Common myeloid progenitor, CD34-positive (primary cell): ENCODE measurements around the gene FSD1.
A peak's percentile ranks its signal among the peaks of the same experiment; 100 is the strongest.

Experiments
- CTCF ChIA-PET: fragments of 350-600 bp; sonication (Branson Sonifier 250); formaldehyde crosslinking; loops from one replicate; lab custom pipeline; 2021; ENCODE audit warnings: antibody characterized with exemption; lab: Charles Lee
- POLR2A ChIA-PET: fragments of 350-600 bp; sonication (Branson Sonifier 250); formaldehyde crosslinking; loops from one replicate; lab custom pipeline; 2021; ENCODE audit warnings: antibody characterized with exemption; lab: Charles Lee
- DNase-seq, 3 donors: peaks; one replicate each; pipeline versions ENCODE4 v3.0.0 to v3.0.0-alpha.2; 2013
- H3K27ac ChIP-seq, 2 experiments: 1 replicate in 1 of 2; 2 replicates in 1 of 2; pipeline ENCODE4 v1.7.0; 2013; ENCODE audit warnings: inconsistent platforms in 2 of 2, low read length in 2 of 2, mild to moderate bottlenecking in 2 of 2, low read depth in 1 of 2, moderate library complexity in 1 of 2; ENCODE audit not compliant: severe bottlenecking in 2 of 2, insufficient read depth in 1 of 2, poor library complexity in 1 of 2
- H3K27me3 ChIP-seq, 5 experiments: replicated peaks in 2 of 5; 1 replicate in 3 of 5; 2 replicates in 2 of 5; pipeline versions ENCODE4 v1.6.1 to v1.7.0; 2013; ENCODE audit warnings: low read length in 4 of 5, mild to moderate bottlenecking in 2 of 5, moderate library complexity in 2 of 5, inconsistent platforms in 1 of 5; ENCODE audit not compliant: insufficient read depth in 5 of 5, control insufficient read depth in 4 of 5
- H3K36me3 ChIP-seq, 4 experiments: 1 replicate in 2 of 4; 2 replicates in 2 of 4; pipeline versions ENCODE4 v1.6.1 to v1.7.0; 2013; ENCODE audit warnings: low read length in 3 of 4, control low read depth in 1 of 4, mild to moderate bottlenecking in 1 of 4; ENCODE audit not compliant: control insufficient read depth in 4 of 4, insufficient read depth in 4 of 4
- H3K4me1 ChIP-seq, 4 experiments: 1 replicate in 3 of 4; 2 replicates in 1 of 4; pipeline versions ENCODE4 v1.6.1 to v1.7.1; 2013; ENCODE audit warnings: low read length in 3 of 4, mild to moderate bottlenecking in 3 of 4, control low read depth in 1 of 4, inconsistent platforms in 1 of 4, moderate library complexity in 1 of 4; ENCODE audit not compliant: control insufficient read depth in 4 of 4, insufficient read depth in 4 of 4; ENCODE audit errors: control extremely low read depth in 1 of 4
- H3K4me3 ChIP-seq, 7 experiments: 1 replicate in 4 of 7; 2 replicates in 3 of 7; pipeline versions ENCODE4 v1.5.1 to v1.7.0; 2013; ENCODE audit warnings: mild to moderate bottlenecking in 7 of 7, low read length in 6 of 7, moderate library complexity in 6 of 7, inconsistent platforms in 2 of 7, low read depth in 2 of 7, control low read depth in 1 of 7; ENCODE audit not compliant: insufficient read depth in 4 of 7, control insufficient read depth in 1 of 7; ENCODE audit errors: extremely low read depth in 1 of 7
- H3K9me3 ChIP-seq, 5 experiments: 1 replicate in 4 of 5; 2 replicates in 1 of 5; pipeline versions ENCODE4 v1.6.1 to v1.7.1; 2013; ENCODE audit warnings: low read length in 4 of 5, mild to moderate bottlenecking in 2 of 5, inconsistent platforms in 1 of 5, low read depth in 1 of 5, moderate library complexity in 1 of 5; ENCODE audit not compliant: control insufficient read depth in 4 of 5, insufficient read depth in 2 of 5; ENCODE audit errors: control extremely low read depth in 1 of 5
- WGBS: methylation state at CpG from one replicate; pipeline ENCODE4 v1.1.5; 2013; ENCODE audit not compliant: insufficient coverage; 5-methylcytosine and 5-hydroxymethylcytosine counted together

FSD1 gene

DNA sequence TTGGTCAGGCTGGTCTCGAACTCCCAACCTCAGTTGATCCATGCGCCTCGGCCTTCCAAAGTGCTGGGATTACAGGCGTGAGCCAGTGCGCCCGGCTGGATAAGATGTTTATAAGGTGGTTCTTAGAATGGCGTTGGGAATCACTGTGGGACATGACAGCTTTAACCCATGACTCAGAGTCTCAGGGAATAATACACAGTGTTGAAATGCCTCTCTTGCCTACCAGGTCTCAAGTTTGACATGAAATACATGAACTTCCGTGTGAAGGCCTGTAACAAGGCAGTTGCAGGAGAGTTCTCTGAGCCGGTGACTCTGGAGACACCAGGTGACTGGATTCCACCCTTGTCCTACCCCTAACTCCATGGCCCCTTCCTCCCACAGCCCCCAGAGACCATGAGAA is 12.6 kb downstream of the FSD1 start:
- CTCF ChIA-PET, result no interaction called here
- H3K4me3 ChIP-seq, result no peak overlapping the region
- H3K36me3 ChIP-seq, result no peaks in the 10 kb centered on the region
- H3K27ac ChIP-seq, result no peak overlapping the region
- peaks cover 0 to 6% (median 0%) of the 10 kb centered on the region in 5 experiments for H3K9me3 ChIP-seq
- H3K27me3 ChIP-seq, result no peaks in the 10 kb centered on the region
- no peak for DNase-seq
- POLR2A ChIA-PET, result no interaction called here
- 95% methylated on average over 6 of the region's 9 CpGs for WGBS
- H3K4me1 ChIP-seq, result peaks cover 0 to 6% (median 1%) of the 10 kb centered on the region in 4 experiments

DNA sequence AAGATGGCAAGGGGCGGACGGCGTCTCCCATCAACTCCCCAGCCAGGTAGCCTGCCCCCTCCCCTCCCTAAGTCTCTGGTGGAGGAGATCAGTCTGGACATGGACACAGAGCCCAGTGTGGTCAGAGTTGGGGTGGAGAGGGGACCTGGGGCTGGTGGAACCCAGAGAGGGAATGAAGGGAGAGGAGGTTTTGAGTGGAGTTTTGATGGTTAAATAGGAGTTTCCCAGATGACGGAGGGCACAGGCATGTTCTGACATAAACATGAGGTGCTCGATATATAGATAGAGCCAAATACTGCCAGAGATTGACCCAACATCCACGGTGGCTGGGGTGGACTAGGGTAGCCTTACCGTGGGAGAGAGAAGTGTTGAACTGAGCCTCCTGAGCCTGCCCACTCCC is 14.1 kb downstream of the FSD1 start:
- Histone ChIP-seq H3K36me3 (no peaks in the 10 kb centered on the region), H3K4me1 (peaks cover 0 to 6% (median 1%) of the 10 kb centered on the region in 4 experiments), H3K27ac (no peak overlapping the region), H3K9me3 (peaks cover 0 to 6% (median 0%) of the 10 kb centered on the region in 5 experiments), H3K27me3 (no peaks in the 10 kb centered on the region), H3K4me3 (no peak overlapping the region)
- ChIA-PET POLR2A (interaction anchor here (0.5 kb wide), 1 partner anchor 10 kb away, joined by 3 read pairs; no protein-coding TSS in a partner anchor), CTCF (interaction anchor here (2.2 to 4.6 kb wide), 2 partner anchors 12 to 34 kb away, joined by 13 to 18 read pairs; no protein-coding TSS in a partner anchor)
- WGBS, result 97% methylated on average over 5 of the region's 7 CpGs
- DNase-seq, result no peak

- POLR2A ChIA-PET, result interaction anchor here (0.5 kb wide), 1 partner anchor 10 kb away, joined by 3 read pairs; no protein-coding TSS in a partner anchor
- Histone ChIP-seq H3K27ac (no peak overlapping the region), H3K9me3 (peaks cover 0 to 6% (median 0%) of the 10 kb centered on the region in 5 experiments), H3K4me3 (no peak overlapping the region), H3K4me1 (peaks cover 0 to 6% (median 1%) of the 10 kb centered on the region in 4 experiments), H3K27me3 (no peaks in the 10 kb centered on the region), H3K36me3 (no peaks in the 10 kb centered on the region)
- DNase-seq, result peak in 2 of 3 donors; percentile 41 to 42
- CTCF ChIA-PET, result interaction anchor here (0.8 to 4.6 kb wide), 8 partner anchors 9 to 72 kb away, joined by 3 to 18 read pairs (median 4); partner anchors contain the start of gene YJU2
- 100% methylated on average over 2 of the region's 2 CpGs for WGBS
Measured at GRCh38 chr19:4319067-4319718, 14.8 kb downstream of the FSD1 start.

DNA sequence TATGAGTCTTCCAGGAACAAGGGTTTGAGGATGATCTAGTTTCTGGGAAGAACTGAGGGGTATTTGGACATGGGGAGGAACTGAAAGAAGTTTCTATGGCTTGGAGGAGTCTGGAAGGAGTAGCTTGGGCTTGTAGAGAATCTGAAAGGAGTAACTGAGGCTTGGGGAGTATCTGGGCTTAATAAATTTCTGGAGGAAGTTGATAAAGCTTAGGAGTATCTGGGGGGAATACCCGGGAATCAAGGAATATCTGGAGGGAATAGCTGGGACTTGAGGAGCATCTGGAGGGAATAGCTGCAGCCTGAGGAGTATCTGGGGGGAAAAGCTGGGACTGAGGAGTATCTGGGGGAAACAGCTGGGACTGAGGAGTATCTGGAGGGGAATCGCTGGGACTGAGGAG is 16.0 kb downstream of the FSD1 start:
- no peak for DNase-seq
- H3K4me3 ChIP-seq, result no peak overlapping the region
- H3K36me3 ChIP-seq, result no peaks in the 10 kb centered on the region
- ChIA-PET POLR2A (no interaction called here), CTCF (interaction anchor here (1.5 to 4.6 kb wide), 6 partner anchors 8 to 73 kb away, joined by 4 to 18 read pairs (median 8); partner anchors contain the start of gene YJU2)
- peaks cover 0 to 6% (median 0%) of the 10 kb centered on the region in 5 experiments for H3K9me3 ChIP-seq
- peaks cover 0 to 6% (median 1%) of the 10 kb centered on the region in 4 experiments for H3K4me1 ChIP-seq
- no peak overlapping the region for H3K27ac ChIP-seq
- 100% methylated on average over 2 of the region's 2 CpGs for WGBS
- peaks cover 0 to 3% (median 0%) of the 10 kb centered on the region in 5 experiments for H3K27me3 ChIP-seq

DNA sequence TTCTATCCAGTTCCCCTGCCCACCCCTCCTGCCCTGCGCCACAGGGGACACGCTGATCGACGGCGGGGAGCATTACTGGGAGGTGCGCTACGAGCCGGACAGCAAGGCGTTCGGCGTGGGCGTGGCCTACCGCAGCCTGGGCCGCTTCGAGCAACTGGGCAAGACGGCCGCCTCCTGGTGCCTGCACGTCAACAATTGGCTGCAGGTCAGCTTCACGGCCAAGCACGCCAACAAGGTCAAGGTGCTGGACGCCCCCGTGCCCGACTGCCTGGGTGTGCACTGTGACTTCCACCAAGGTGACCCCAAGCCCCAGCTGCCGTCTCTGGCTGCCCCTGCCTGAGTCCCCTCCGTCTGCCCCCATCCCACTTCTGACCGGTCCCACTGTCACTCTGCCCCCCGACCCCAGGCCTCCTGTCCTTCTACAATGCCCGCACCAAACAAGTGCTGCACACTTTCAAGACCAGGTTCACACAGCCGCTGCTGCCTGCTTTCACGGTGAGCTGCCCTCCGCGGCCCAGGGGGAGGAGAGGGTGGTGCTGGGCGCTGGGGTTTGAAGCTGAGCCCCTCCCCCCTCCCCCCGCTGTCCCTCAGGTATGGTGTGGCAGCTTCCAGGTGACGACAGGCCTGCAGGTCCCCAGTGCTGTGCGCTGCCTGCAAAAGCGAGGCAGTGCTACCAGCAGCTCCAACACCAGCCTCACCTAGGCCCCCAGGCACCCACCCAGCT is 18.7 kb downstream of the FSD1 start:
- 90% methylated on average over 31 of the region's 37 CpGs for WGBS
- H3K27me3 ChIP-seq, result peaks cover 0 to 20% (median 7%) of the 10 kb centered on the region in 5 experiments
- DNase-seq, result no peak
- ChIA-PET CTCF (interaction anchor here (1.8 to 4.6 kb wide), 2 partner anchors 17 to 29 kb away, joined by 7 to 18 read pairs; no protein-coding TSS in a partner anchor), POLR2A (interaction anchor here (0.6 kb wide), 1 partner anchor 97 kb away, joined by 3 read pairs; no protein-coding TSS in a partner anchor)
- H3K36me3 ChIP-seq, result no peaks in the 10 kb centered on the region
- peaks cover 0 to 6% (median 0%) of the 10 kb centered on the region in 5 experiments for H3K9me3 ChIP-seq
- H3K4me3 ChIP-seq, result no peak overlapping the region
- H3K4me1 ChIP-seq, result peaks cover 0 to 22% (median 18%) of the 10 kb centered on the region in 4 experiments
- H3K27ac ChIP-seq, result no peak overlapping the region

DNA sequence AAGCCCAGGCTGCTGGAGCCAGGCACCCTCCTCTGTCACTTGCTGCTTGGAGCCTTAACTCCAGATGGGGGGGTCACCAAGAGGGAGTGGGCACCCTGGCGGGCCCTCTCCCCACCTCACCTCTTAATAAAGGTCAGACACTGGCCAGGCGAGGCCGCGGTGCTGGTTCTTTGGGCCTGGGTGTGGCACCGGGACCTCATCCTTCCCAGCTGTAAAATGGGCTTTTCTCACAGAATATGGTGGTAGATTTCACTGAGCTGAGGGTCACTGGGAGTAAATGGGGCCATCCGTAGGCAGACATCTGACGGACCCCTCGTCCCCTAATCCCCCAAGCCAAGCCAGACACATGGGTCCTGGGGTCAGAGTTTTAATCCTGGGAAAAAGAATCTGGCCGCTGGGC is 19.3 kb downstream of the FSD1 start:
- DNase-seq, result no peak
- Histone ChIP-seq H3K27ac (no peak overlapping the region), H3K4me1 (peaks cover 0 to 23% (median 20%) of the 10 kb centered on the region in 4 experiments), H3K9me3 (peaks cover 0 to 6% (median 0%) of the 10 kb centered on the region in 5 experiments), H3K36me3 (no peaks in the 10 kb centered on the region), H3K4me3 (no peak overlapping the region), H3K27me3 (peaks cover 0 to 20% (median 7%) of the 10 kb centered on the region in 5 experiments)
- CTCF ChIA-PET, result interaction anchor here (1.8 kb wide), 1 partner anchor 28 kb away, joined by 7 read pairs; no protein-coding TSS in a partner anchor
- 92% methylated on average over 8 of the region's 9 CpGs for WGBS
- POLR2A ChIA-PET, result interaction anchor here (0.6 kb wide), 1 partner anchor 96 kb away, joined by 3 read pairs; no protein-coding TSS in a partner anchor
